RWPE2 (cell line): ENCODE measurements around the gene MYO18B.

Experiments used
- ATAC-seq: fragments of 200-7000 bp; cut with Tn5 transposase; 3 replicates; pipeline ENCODE4 v1.9.1; 2021; ENCODE audit warnings: low read depth
- DNase-seq: peaks from one replicate; pipeline ENCODE4 v3.0.0-alpha.2; 2020; ENCODE audit warnings: low spot score
- H3K27ac ChIP-seq: fragments of 450-650 bp; 2 replicates; pipeline ENCODE4 v1.5.1; 2017; ENCODE audit warnings: mild to moderate bottlenecking; ENCODE audit not compliant: poor library complexity, severe bottlenecking
- H3K27me3 ChIP-seq: fragments of 250-450 bp; sonication (Bioruptor Pico); 2 replicates; pipeline ENCODE4 v1.5.1; 2021; ENCODE audit warnings: mild to moderate bottlenecking, moderate library complexity; ENCODE audit not compliant: insufficient read depth, poor library complexity, severe bottlenecking
- H3K36me3 ChIP-seq: fragments of 250-450 bp; sonication (Bioruptor Pico); 2 replicates; pipeline ENCODE4 v1.5.1; 2020; ENCODE audit warnings: low read depth, mild to moderate bottlenecking, moderate library complexity
- H3K4me1 ChIP-seq: fragments of 250-450 bp; sonication (Bioruptor Pico); 2 replicates; pipeline ENCODE4 v1.5.1; 2021; ENCODE audit warnings: mild to moderate bottlenecking, moderate library complexity; ENCODE audit not compliant: insufficient read depth, poor library complexity, severe bottlenecking
- H3K4me3 ChIP-seq: fragments of 250-450 bp; sonication (Bioruptor Pico); 2 replicates; pipeline ENCODE4 v1.5.1; 2021; ENCODE audit warnings: mild to moderate bottlenecking, moderate library complexity; ENCODE audit not compliant: severe bottlenecking
- H3K9me3 ChIP-seq: fragments of 250-450 bp; sonication (Bioruptor Pico); 2 replicates; pipeline ENCODE4 v1.5.1; 2021; ENCODE audit warnings: mild to moderate bottlenecking, moderate library complexity; ENCODE audit not compliant: severe bottlenecking
- CTCF ChIP-seq: fragments of 450-650 bp; IDR thresholded peaks from one replicate; pipeline ENCODE4 v1.5.1; 2017; ENCODE audit warnings: mild to moderate bottlenecking, moderate library complexity; ENCODE audit not compliant: poor library complexity, severe bottlenecking

Gene MYO18B

GRCh38 chr22:25749420-25750169 lies 7.6 kb downstream of the MYO18B start:
- Histone ChIP-seq H3K4me3 (no peak overlapping the region), H3K27ac (no peak overlapping the region), H3K4me1 (peaks cover 8% of the 10 kb centered on the region), H3K36me3 (no peaks in the 10 kb centered on the region), H3K9me3 (no peaks in the 10 kb centered on the region), H3K27me3 (no peaks in the 10 kb centered on the region)
- ATAC-seq (no peak), DNase-seq (no peak)
- no peak for TF ChIP-seq CTCF

GRCh38 chr22:25750569-25751173 lies 8.7 kb downstream of the MYO18B start:
- H3K27me3 ChIP-seq = no peaks in the 10 kb centered on the region
- DNase-seq (no peak), ATAC-seq (no peak)
- no peak overlapping the region for H3K27ac ChIP-seq
- TF ChIP-seq CTCF = no peak
- H3K36me3 ChIP-seq = no peaks in the 10 kb centered on the region
- H3K4me1 ChIP-seq = peaks cover 8% of the 10 kb centered on the region
- no peak overlapping the region for H3K4me3 ChIP-seq
- no peaks in the 10 kb centered on the region for H3K9me3 ChIP-seq

- no peaks in the 10 kb centered on the region for H3K9me3 ChIP-seq
- no peak for DNase-seq
- no peak overlapping the region for H3K27ac ChIP-seq
- peaks cover 3% of the 10 kb centered on the region for H3K4me1 ChIP-seq
- H3K27me3 ChIP-seq = no peaks in the 10 kb centered on the region
- H3K36me3 ChIP-seq = no peaks in the 10 kb centered on the region
- no peak for ATAC-seq
- no peak for TF ChIP-seq CTCF
- no peak overlapping the region for H3K4me3 ChIP-seq
These were observed 9.2 kb downstream of the MYO18B start for GRCh38 chr22:25751174-25751581.

DNA sequence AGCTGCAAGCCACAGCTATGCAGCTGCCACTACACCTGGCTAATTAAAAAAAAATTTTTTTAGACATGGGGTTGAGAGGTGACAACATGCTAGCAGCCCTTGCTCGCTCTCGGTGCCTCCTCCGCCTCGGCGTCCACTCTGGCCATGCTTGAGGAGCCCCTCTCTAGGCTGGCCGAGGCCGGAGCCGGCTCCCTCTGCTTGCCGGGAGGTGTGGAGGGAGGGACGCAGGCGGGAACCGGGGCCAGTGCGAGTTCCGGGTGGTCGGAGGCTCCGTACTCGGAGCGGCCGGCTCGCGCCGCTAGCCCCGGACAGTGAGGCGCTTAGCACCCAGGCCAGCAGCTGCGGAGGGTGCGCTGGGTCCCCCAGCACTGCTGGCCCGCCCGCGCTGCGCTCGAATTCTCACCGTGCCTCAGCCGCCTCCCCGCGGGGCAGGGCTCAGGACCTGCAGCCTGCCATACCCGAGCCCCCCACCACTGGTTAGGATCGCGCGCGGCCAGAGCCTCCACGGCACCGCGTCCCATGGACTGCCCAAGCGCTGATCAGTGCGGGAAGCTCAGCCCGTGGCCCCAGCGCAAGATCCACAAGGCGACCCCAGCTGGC lies 10.7 kb downstream of the MYO18B start:
- no peaks in the 10 kb centered on the region for H3K9me3 ChIP-seq
- TF ChIP-seq CTCF = no peak
- H3K4me3 ChIP-seq = no peak overlapping the region
- H3K4me1 ChIP-seq = peaks cover 5% of the 10 kb centered on the region
- no peaks in the 10 kb centered on the region for H3K36me3 ChIP-seq
- H3K27me3 ChIP-seq = no peaks in the 10 kb centered on the region
- DNase-seq (no peak), ATAC-seq (no peak)
- no peak overlapping the region for H3K27ac ChIP-seq
